ENCODE measurements around the gene DMPK.
"Not testable (repeated sequence)": the region's sequence is repeated elsewhere in the genome, so short reads cannot be mapped to it uniquely, and the experiment has no call there.

The DMPK gene

DNA sequence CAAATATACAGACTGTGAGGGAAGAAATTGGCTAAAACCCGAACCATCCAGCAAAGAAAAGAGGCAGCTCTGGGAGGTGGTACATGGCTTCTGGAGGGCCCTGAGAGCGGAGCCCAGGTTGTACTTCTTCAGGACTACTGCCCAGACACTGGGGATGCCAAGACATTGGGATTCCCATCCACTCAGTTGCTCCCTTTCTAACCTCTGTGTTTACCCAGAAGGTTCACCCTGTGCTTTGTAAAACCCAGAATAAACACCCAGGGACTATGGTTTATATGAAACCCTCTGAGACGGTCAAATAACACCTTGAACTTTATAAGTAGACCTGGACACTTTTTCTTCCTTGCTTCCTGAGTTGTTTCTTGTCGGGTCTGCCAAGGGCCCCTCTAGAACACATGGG, 39.3 kb downstream of the DMPK start:
- no peak for DNase-seq (ENCODE audit: low read depth)
- no peak overlapping the region for H3K4me3 ChIP-seq (ENCODE audit: low read depth, low read length)
- TF ChIP-seq, protein P1, sequence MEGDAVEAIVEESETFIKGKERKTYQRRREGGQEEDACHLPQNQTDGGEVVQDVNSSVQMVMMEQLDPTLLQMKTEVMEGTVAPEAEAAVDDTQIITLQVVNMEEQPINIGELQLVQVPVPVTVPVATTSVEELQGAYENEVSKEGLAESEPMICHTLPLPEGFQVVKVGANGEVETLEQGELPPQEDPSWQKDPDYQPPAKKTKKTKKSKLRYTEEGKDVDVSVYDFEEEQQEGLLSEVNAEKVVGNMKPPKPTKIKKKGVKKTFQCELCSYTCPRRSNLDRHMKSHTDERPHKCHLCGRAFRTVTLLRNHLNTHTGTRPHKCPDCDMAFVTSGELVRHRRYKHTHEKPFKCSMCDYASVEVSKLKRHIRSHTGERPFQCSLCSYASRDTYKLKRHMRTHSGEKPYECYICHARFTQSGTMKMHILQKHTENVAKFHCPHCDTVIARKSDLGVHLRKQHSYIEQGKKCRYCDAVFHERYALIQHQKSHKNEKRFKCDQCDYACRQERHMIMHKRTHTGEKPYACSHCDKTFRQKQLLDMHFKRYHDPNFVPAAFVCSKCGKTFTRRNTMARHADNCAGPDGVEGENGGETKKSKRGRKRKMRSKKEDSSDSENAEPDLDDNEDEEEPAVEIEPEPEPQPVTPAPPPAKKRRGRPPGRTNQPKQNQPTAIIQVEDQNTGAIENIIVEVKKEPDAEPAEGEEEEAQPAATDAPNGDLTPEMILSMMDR (IDR thresholded peaks at IDR 0.05; ENCODE audit: low read depth, low read length, missing control alignments) = no peak

DNA sequence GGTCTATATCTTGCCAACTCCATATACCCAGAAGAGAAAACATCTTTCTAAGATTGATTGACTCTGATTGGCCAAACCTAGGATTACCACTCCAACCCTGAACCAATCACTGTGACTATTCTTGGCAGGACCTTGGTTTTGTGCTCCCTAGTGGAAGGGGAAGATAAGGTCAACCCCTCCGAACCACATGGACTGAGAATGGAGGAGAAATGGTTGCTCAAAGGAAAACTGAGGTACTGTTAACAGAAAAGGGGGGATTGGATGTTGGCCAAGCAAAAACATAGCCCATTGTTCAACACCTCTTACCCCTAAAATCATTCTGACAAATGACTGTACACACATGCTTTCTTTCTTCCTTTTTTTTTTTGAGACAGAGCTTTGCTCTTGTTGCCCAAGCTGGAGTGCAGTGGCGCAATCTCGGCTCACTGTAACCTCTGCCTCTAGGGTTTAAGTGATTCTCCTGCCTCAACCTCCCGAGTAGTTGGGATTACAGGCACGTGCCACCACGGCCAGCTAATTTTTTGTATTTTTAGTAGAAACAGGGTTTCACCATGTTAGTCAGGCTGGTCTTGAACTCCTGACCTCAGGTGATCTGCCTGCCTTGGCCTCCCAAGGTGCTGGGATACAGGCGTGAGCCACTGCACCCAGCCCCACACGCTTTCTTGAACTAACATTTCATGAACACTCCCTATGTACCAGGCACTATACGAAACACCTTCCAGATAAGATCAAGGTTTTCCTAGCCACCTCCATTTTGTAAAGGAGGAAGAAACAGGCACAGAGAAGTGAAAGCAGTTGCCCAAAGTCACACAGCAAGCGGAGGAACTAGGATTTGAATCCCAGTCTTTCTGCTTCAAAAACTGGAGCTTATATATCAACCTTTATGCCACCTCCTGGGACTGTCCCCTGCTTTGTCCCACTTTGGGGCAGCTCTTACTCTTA, 42.5 kb downstream of the DMPK start:
- no peak for DNase-seq (ENCODE audit: low read depth)
- H3K4me3 ChIP-seq (ENCODE audit: low read depth, low read length) = no peak overlapping the region
- TF ChIP-seq, protein P1 (IDR thresholded peaks at IDR 0.05; ENCODE audit: low read depth, low read length, missing control alignments) = no peak

DNA sequence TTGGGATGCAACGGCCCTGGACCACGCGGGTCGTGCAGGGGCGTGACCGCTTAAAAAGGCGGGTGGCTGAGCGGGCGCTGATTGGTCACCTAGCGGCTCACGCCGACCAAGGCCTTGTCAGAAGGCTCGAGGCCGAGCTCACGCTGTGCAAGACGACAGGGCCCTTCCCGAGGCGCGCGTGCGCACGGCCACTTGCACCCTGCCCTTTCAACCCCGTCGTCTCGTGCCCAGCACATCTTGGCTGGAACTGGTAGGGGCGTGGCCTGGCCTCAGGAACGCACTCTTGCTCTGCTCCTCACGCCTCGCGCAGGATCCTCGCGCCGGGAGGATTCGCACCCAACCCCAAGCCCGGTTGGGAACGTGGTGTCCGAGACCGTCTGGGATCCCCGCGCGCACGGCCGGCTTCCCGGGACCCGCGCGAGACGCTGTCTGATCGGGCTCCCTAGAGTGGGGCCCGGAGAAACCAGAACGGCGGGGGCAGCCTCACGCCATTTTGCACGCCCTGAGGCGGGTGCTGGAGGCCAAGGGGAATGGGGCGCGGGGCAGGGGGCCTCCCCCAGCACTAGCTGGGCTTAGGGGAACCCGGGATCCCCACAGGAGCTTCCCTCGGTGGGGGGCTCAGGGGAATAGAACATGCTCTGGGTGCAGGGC, 49.0 kb downstream of the DMPK start, which contains the start of gene MEIOSIN:
Gene MEIOSIN (plus strand): TSS at position 280 of the 651 bp plus-strand sequence. CDS start 1,938 bp downstream, outside the sequence.
- DNase-seq (ENCODE audit: low read depth) = no peak
- TF ChIP-seq, protein P1 (IDR thresholded peaks at IDR 0.05; ENCODE audit: low read depth, low read length, missing control alignments) = no peak
- H3K4me3 ChIP-seq (ENCODE audit: low read depth, low read length) = no peak within 1 kb of the TSS

DNA sequence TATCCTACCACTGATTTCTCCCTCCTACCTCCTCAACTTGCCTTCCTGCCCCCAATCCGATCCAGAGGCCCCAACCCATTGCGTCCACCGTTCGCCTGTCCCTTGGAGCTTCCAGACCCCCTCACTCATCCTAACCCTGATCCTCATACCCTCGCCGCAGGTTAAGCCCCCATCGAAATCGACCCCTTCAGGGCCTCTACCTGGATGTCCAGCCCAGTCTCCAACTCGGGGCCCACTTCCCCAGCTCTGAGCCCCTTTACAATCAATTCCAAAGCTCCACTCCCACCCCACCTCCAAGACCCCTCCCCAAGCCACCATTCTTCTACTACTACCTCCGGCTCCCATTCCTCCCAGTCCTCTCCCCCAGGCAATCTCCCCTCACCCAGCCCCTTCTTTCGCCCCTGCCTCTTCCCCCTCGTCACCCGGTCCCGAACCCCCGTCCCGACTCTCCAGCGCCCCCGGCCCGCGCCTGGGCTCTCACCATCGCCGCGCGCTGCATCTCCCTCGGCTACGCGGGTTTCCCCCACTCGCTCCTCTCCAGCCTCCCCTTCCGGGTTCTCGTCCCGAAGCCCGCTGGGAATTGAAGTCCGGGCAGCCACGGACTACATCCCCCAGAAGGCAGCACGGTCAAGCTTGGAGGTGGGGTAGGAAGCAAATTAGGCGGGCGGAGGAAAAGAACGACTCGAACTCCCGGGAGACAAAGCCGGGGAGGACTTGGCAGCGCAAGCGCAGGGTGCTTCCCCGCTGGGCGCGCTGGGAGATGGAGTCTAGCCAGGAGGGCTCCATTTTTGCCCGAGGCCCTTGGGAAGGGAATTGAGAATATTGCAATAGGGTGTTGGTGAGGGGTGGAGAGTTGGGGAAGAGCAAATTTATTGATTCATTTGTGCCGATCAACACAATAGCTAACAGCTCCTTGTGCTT, 51.7 kb downstream of the DMPK start, which contains the start of gene FBXO46:
Gene FBXO46 (minus strand): TSS at position 529 of the 921 bp plus-strand sequence. CDS start 17,401 bp downstream, outside the sequence.
- H3K4me3 ChIP-seq (ENCODE audit: low read depth, low read length) = peak within 1 kb of the TSS; percentile 83
- TF ChIP-seq, protein P1 (IDR thresholded peaks at IDR 0.05; ENCODE audit: low read depth, low read length, missing control alignments) = peak; percentile 9
- peak; percentile 94 for DNase-seq (ENCODE audit: low read depth)

DNA sequence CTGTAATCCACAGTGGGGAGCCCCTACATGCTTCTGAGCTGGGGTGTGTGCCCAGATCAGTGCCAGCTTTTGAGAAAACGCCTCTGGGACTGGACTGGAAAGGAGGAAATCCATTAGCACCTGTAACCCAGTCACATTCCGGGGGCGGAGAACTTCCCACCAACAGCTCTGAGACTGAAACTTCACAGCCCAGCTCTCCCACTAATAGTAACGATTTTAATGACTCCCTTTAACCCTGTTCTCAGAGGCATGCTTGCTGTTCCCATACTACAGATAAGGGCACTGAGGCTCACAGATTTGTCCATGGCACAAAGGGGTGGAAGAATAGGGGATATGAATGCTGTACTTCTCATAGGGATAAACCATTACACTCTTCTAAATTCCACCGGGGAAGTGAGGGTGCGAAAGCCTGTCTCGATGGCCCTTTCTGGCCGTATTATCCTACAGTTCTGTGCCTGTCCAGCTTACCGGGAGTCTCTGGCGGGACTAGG, 52.4 kb downstream of the DMPK start:
- peak overlapping the region; percentile 83 for H3K4me3 ChIP-seq (ENCODE audit: low read depth, low read length)
- no peak for DNase-seq (ENCODE audit: low read depth)
- TF ChIP-seq, protein P1 (IDR thresholded peaks at IDR 0.05; ENCODE audit: low read depth, low read length, missing control alignments) = no peak

DNA sequence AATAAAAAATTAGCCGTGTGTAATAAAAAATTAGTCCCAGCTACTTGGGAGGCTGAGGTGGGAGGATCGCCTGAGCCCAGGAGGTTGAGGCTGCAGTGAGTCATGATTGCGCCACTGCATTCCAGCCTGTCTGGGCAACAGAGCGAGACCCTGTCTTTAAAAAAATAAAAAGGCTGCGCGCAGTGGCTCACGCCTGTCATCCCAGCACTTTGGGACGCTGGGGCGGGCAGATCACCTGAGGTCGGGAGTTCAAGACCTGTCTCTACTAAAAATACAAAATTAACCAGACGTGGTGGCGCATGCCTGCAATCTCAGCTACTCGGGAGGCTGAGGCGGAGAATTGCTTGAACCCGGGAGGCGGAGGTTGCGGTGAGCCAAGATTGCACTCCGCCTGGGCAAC, 53.6 kb downstream of the DMPK start:
- DNase-seq (ENCODE audit: low read depth); H3K4me3 ChIP-seq (ENCODE audit: low read depth, low read length): not testable (repeated sequence)

DNA sequence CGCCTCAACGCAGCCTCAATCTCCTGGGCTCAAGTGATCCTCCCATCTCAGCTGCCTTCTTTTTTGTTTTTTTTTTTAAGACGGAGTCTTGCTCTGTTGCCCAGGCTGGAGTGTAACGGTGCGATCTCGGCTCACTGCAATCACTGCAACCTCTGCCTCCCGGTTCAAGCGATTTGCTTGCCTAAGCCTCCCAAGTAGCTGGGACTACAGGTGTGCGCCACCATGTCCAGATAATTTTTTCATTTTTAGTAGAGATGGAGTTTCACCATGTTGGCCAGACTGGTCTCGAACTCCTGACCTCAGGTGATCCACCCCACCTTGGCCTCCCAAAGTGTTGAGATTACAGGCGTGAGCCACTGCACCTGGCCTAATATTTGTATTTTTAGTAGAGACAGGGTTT, 62.2 kb downstream of the DMPK start:
- not testable (repeated sequence) for DNase-seq (ENCODE audit: low read depth)

More for the DNA sequence above, 62.2 kb downstream of the DMPK start:
- not testable (repeated sequence) for H3K4me3 ChIP-seq (ENCODE audit: low read depth, low read length)
